Measurements from ENCODE around the gene NPVF. TPM values are rescaled to one million over a fixed set of nuclear protein-coding genes. Genes with fewer than 3 reads are reported as not detected.

NPVF gene, protein sequence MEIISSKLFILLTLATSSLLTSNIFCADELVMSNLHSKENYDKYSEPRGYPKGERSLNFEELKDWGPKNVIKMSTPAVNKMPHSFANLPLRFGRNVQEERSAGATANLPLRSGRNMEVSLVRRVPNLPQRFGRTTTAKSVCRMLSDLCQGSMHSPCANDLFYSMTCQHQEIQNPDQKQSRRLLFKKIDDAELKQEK
- polyA plus RNA-seq = not detected in 2 replicates

DNA sequence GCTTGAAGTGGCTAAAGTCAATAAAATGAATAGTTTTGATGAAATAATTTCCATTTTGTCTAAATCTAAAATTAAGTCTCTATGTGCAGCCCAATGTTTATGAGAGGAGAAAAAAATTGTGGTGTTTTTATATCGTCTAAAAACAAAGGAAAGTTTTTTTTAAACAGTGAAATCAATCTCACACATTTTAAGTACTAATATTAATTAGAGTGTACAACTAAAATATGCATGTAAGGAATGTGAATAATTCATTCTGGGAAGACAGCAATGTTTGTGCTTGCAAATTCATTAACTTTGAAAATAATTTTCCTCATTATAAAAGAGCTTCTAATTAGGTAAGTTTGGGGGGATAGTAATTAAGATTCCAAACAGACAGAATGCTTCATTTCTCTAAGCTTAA lies at the start of gene NPVF:
TSS of gene NPVF (minus strand) at position 101 of the 400 bp plus-strand sequence. CDS start at position 54, 47 bp downstream.

Other genes starting within 250 kb of the NPVF start
- gene OSBPL3, start 248.3 kb downstream of the NPVF start, polyA plus RNA-seq = 1.3 and 3.5 TPM in 2 replicates
- gene CYCS, start 103.2 kb downstream of the NPVF start, polyA plus RNA-seq = 1,011 and 1,205 TPM in 2 replicates